ENCODE measurements around the gene EXOC6B. TPM values are rescaled to one million over a fixed set of nuclear protein-coding genes. Genes with fewer than 3 reads are reported as not detected.

EXOC6B gene
- total RNA-seq, 4 donors from 2014 or later, result 15.7 to 58.4 (median 37.9) TPM

- no peak overlapping the region for H3K27ac ChIP-seq
- TF ChIP-seq POLR2A (IDR thresholded peaks at IDR 0.05), result no peak
- TF ChIP-seq, protein P1, sequence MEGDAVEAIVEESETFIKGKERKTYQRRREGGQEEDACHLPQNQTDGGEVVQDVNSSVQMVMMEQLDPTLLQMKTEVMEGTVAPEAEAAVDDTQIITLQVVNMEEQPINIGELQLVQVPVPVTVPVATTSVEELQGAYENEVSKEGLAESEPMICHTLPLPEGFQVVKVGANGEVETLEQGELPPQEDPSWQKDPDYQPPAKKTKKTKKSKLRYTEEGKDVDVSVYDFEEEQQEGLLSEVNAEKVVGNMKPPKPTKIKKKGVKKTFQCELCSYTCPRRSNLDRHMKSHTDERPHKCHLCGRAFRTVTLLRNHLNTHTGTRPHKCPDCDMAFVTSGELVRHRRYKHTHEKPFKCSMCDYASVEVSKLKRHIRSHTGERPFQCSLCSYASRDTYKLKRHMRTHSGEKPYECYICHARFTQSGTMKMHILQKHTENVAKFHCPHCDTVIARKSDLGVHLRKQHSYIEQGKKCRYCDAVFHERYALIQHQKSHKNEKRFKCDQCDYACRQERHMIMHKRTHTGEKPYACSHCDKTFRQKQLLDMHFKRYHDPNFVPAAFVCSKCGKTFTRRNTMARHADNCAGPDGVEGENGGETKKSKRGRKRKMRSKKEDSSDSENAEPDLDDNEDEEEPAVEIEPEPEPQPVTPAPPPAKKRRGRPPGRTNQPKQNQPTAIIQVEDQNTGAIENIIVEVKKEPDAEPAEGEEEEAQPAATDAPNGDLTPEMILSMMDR (IDR thresholded peaks at IDR 0.05), result no peak
- no peak for TF ChIP-seq POLR2AphosphoS5 (IDR thresholded peaks at IDR 0.05)
- TF ChIP-seq EP300 (IDR thresholded peaks at IDR 0.05; ENCODE audit: low read depth), result no peak
- H3K36me3 ChIP-seq, result no peaks in the 10 kb centered on the region
- 59 to 74% methylated on average over 3 to 5 of the region's 5 CpGs for WGBS, 2 donors (ENCODE audit: low coverage in 1 of 2)
- no peaks in the 10 kb centered on the region for H3K27me3 ChIP-seq
- in situ Hi-C loops (cut with MboI; ENCODE audit: low pct_ligation_motif_present in 1 of 4, low pct_unique_long_range_greater_than_20kb in 1 of 4, low sequenced_read_pairs in 3 of 4) (loop anchor here in 3 of 4 donors (25.0 kb wide), 5 partner anchors 419 to 1044 kb away; no protein-coding TSS in a partner anchor), intact Hi-C loops (cut with DNase I; ENCODE audit: low total_unique reads) (no loop called here)
- DNase-seq, result no peak
- H3K9me3 ChIP-seq, result no peaks in the 10 kb centered on the region
- no peak overlapping the region for H3K4me3 ChIP-seq
- H3K4me1 ChIP-seq, result peaks cover 0 to 8% (median 0%) of the 10 kb centered on the region in 4 donors
Observed at GRCh38 chr2:72581560-72582181, 244.2 kb downstream of the EXOC6B start.

GRCh38 chr2:72579591-72580180 lies 246.1 kb downstream of the EXOC6B start:
- H3K27ac ChIP-seq, result no peak overlapping the region
- WGBS, 2 donors (ENCODE audit: low coverage in 1 of 2), result 0 to 23% methylated on average over 1 of the region's 1 CpG
- no peak for DNase-seq
- intact Hi-C loops (cut with DNase I; ENCODE audit: low total_unique reads), result no loop called here
- H3K4me3 ChIP-seq, result no peak overlapping the region
- H3K27me3 ChIP-seq, result no peaks in the 10 kb centered on the region
- no peaks in the 10 kb centered on the region for H3K9me3 ChIP-seq
- H3K4me1 ChIP-seq, result peaks cover 0 to 11% (median 0%) of the 10 kb centered on the region in 4 donors
- TF ChIP-seq EP300 (IDR thresholded peaks at IDR 0.05; ENCODE audit: low read depth) (no peak), POLR2A (IDR thresholded peaks at IDR 0.05) (no peak)
- TF ChIP-seq, protein P1 (IDR thresholded peaks at IDR 0.05), result peak; percentile 51 to 68 (median 56)
- no peaks in the 10 kb centered on the region for H3K36me3 ChIP-seq
- in situ Hi-C loops (cut with MboI; ENCODE audit: low pct_ligation_motif_present in 1 of 4, low pct_unique_long_range_greater_than_20kb in 1 of 4, low sequenced_read_pairs in 3 of 4), result loop anchor here in 3 of 4 donors (10.0 to 25.0 kb wide), 6 partner anchors 417 to 1042 kb away; no protein-coding TSS in a partner anchor

GRCh38 chr2:72576861-72577260 lies 249.0 kb downstream of the EXOC6B start:
- no peaks in the 10 kb centered on the region for H3K9me3 ChIP-seq
- H3K36me3 ChIP-seq, result no peaks in the 10 kb centered on the region
- DNase-seq, result no peak
- TF ChIP-seq POLR2A (IDR thresholded peaks at IDR 0.05), result no peak
- in situ Hi-C loops (cut with MboI; ENCODE audit: low pct_ligation_motif_present in 1 of 4, low pct_unique_long_range_greater_than_20kb in 1 of 4, low sequenced_read_pairs in 3 of 4) (loop anchor here in 3 of 4 donors (10.0 to 25.0 kb wide), 6 partner anchors 415 to 1040 kb away; no protein-coding TSS in a partner anchor), intact Hi-C loops (cut with DNase I; ENCODE audit: low total_unique reads) (no loop called here)
- H3K4me1 ChIP-seq, result peaks cover 0 to 11% (median 0%) of the 10 kb centered on the region in 4 donors
- no peaks in the 10 kb centered on the region for H3K27me3 ChIP-seq
- no peak overlapping the region for H3K27ac ChIP-seq
- no peak overlapping the region for H3K4me3 ChIP-seq

- in situ Hi-C loops (cut with MboI; ENCODE audit: low pct_ligation_motif_present in 1 of 4, low pct_unique_long_range_greater_than_20kb in 1 of 4, low sequenced_read_pairs in 3 of 4), result loop anchor here in 3 of 4 donors (10.0 to 25.0 kb wide), 6 partner anchors 414 to 1039 kb away; no protein-coding TSS in a partner anchor
- DNase-seq, result no peak
- Histone ChIP-seq H3K27me3 (no peaks in the 10 kb centered on the region), H3K4me1 (peaks cover 0 to 11% (median 0%) of the 10 kb centered on the region in 4 donors), H3K4me3 (no peak overlapping the region), H3K27ac (no peak overlapping the region), H3K9me3 (no peaks in the 10 kb centered on the region), H3K36me3 (no peaks in the 10 kb centered on the region)
- intact Hi-C loops (cut with DNase I; ENCODE audit: low total_unique reads), result no loop called here
- TF ChIP-seq, protein P1 (IDR thresholded peaks at IDR 0.05), result no peak
- TF ChIP-seq POLR2A (IDR thresholded peaks at IDR 0.05) (no peak), POLR2AphosphoS5 (IDR thresholded peaks at IDR 0.05) (no peak), EP300 (IDR thresholded peaks at IDR 0.05; ENCODE audit: low read depth) (no peak)
- WGBS, 2 donors (ENCODE audit: low coverage in 1 of 2), result 76 to 79% methylated on average over 2 of the region's 2 CpGs
Observed at GRCh38 chr2:72576459-72576858, 249.4 kb downstream of the EXOC6B start.
